Left colon (tissue), 2 donors: Measurements from ENCODE around the gene CAPZB. TPM values are rescaled to one million over a fixed set of nuclear protein-coding genes. Genes with fewer than 3 reads are reported as not detected.
A peak's percentile ranks its signal among the peaks of the same experiment; 100 is the strongest.

Experiments
- ATAC-seq: fragments of 200-7000 bp; cut with Tn5 transposase; one replicate; pipeline ENCODE4 v1.9.1; 2020; ENCODE audit warnings: mild to moderate bottlenecking, moderate library complexity
- DNase-seq, 2 donors: peaks; one replicate each; pipeline ENCODE4 v3.0.0-alpha.2; 2020
- intact Hi-C, 2 donors: fragments of 100-400 bp; cut with DNase I in 1 of 2; cut with micrococcal nuclease in 1 of 2; formaldehyde crosslinking; loops; one replicate each; pipeline versions ENCODE4 v1.11.2 to v1.14.0; 2022; cut with DNase I, micrococcal nuclease
- total RNA-seq, 2 donors: library from RNA; stranded (reverse); fragmentation: NEBNext Ultra II Directional; extraction: Animal tissue kit (Norgen Biotek cat#: 25700); gene quantifications; one replicate each; pipeline ENCODE4 v1.2.1, GENCODE V29; 2021
- donor health status: DM: no; HTN: no; CAD: no.
- donor health status: DM: yes; HTN: yes; CAD: no.

Gene CAPZB
- total RNA-seq, 2 donors from 2014 or later = 340 to 367 TPM

GRCh38 chr1:19421365-19421764 is 64.0 kb downstream of the CAPZB start:
- DNase-seq (no peak), ATAC-seq (no peak)
- intact Hi-C loops = no loop called here

- peak; percentile 52 for ATAC-seq
- intact Hi-C loops = no loop called here
These were observed 64.7 kb downstream of the CAPZB start for GRCh38 chr1:19420606-19421005.

DNA sequence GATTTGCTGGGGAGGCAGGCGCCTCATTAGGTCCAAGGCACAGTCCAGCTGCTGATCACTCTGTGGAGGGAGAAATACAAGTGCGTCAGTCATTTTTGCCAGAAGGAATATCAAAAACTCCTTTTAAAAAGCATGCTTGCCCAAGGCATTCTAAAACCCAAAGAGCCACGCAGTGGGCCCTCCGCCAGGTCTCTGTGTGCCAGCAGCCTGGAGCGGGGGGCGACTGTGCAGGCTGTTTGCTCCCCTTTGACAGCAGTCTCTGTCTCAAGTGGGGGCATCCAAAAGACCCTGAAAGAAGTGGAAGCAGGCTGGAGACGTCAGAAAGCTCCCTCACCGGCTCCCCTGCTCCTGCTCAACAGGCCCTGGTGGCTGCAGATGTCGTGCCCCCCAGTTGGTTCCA is 65.6 kb downstream of the CAPZB start:
- ATAC-seq (no peak), DNase-seq (no peak)
- intact Hi-C loops = no loop called here

More at GRCh38 chr1:19420606-19421005, 64.7 kb downstream of the CAPZB start:
- DNase-seq = no peak

GRCh38 chr1:19418503-19418971 is 66.8 kb downstream of the CAPZB start:
- ATAC-seq (no peak), DNase-seq (no peak)
- intact Hi-C loops = no loop called here

DNA sequence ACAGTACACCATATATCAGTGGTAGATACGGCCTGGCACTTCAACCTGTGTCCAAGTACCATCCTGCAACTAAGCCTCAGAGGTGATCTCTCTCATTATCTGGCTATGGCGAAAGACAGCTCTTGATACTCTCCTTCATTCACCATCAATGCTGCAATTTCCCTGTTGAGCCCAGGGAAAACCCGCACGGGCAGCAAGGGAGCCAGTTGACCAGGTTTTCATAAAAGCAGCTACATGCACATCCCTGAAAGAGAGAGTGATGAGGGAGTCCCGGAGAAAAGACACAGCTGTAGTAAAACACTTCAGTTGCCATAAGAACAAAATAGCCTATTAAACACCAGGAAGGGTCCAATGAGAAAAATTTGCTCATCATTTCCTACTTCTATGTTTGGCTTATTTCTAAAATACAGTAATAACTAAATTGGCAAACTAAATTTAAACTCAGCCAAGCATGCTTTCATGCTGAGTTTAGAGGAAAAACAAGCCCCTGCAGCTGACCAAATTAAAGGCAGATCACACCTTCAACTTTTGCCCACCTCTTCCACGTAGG is 68.3 kb downstream of the CAPZB start:
- ATAC-seq (no peak), DNase-seq (no peak)
- intact Hi-C loops = no loop called here

- intact Hi-C loops = no loop called here
- ATAC-seq = no peak
- DNase-seq = no peak
These were observed 69.2 kb downstream of the CAPZB start for GRCh38 chr1:19416145-19416544.

GRCh38 chr1:19414515-19415121 is 70.7 kb downstream of the CAPZB start:
- DNase-seq = peak in 1 of 2 donors; percentile 53
- ATAC-seq = no peak
- intact Hi-C loops = no loop called here

DNA sequence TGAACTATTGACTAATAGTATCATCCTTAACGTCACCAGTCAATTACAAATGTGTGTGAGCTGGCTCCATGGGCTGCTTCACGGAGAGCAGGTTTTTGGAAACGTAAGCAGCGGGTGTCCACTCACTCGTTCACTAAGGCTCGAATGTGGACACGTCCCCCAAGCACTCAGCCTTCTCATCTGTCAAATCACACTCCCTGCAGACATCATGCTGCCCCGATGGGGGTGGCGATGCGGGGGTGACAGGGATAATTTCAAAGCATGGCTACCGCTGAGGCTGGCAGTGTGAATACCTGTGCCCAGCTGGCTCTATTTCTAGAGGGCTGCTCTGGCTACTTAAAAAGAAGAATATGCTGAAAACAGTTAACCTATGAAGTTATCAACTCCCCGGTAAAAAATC is 71.3 kb downstream of the CAPZB start:
- DNase-seq (no peak), ATAC-seq (no peak)
- intact Hi-C loops = no loop called here

- no peak for DNase-seq
- intact Hi-C loops = no loop called here
- peak; percentile 81 for ATAC-seq
These were observed 72.7 kb downstream of the CAPZB start for GRCh38 chr1:19412654-19413053.

GRCh38 chr1:19411612-19412011 is 73.7 kb downstream of the CAPZB start:
- intact Hi-C loops = no loop called here
- ATAC-seq (peak; percentile 14), DNase-seq (no peak)

- ATAC-seq = no peak
- intact Hi-C loops = no loop called here
These were observed 74.9 kb downstream of the CAPZB start for GRCh38 chr1:19410393-19410792.

GRCh38 chr1:19409477-19410341 is 75.6 kb downstream of the CAPZB start:
- ATAC-seq = no peak
- DNase-seq = no peak
- intact Hi-C loops = no loop called here

More at GRCh38 chr1:19410393-19410792, 74.9 kb downstream of the CAPZB start:
- no peak for DNase-seq

DNA sequence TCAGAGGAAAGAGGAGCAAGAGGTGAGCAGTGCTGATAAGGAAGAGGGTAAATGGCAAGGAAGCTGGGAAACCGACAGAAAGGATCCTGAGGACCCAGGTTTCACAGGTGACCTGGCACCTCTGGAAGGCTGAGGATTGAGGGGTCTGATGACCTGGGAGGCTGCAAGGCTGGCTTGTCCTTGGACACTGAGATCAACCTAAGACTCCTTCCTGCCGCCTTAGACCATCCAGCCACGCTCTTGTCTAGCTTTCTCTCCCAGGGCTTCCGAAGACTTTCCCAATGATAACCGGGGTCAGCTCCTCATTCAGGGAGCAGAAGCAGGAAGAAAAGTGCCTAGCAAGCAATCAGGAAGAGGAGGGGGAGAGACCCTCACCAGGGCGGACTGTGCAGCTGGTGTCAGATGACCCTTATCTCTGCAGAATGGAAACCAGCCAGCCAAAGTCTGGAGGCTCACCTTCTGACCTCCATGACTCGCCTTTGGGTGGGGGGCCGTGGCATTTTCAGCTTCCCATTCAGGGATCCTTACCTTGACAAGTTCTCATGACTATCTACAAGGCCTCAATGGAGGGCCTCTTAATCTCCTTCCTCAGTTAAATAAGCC is 77.7 kb downstream of the CAPZB start:
- intact Hi-C loops = no loop called here
- DNase-seq = no peak
- ATAC-seq = no peak

GRCh38 chr1:19406680-19407079 is 78.7 kb downstream of the CAPZB start:
- DNase-seq (no peak), ATAC-seq (no peak)
- intact Hi-C loops = no loop called here

DNA sequence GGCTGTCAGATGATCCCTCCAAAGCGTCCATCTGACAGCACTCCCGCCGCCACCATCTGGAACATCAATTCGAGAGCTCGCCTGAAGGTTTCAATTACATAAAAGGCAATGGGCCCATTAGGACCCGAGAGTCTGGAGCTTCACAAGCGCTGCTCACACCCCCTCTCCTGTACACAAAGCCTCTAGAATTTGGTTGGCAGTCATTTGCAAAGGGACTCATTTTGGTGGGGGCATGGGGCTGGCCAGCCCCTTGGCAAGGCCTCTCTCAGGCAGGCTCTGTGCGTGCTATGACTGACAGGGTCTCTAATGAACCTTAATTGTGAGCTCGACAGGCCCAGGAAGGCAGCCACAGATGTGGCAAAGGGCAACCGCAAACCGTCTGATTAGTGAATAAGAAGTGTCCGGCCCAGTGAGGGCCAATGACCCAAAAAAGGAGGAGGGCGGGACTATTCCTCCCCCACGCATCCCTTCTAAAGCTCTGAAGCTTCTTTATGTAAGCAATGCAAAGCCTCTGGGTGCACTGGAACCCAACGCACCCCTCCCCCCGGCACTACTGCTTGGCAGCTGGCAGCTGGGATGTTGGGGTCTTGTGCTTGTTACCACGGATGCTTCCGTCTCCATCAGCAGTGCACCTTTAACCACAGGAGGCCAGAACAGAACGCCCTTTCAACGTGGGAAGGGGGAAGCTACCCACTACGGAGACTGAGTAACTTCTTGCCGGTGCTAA is 79.4 kb downstream of the CAPZB start:
- DNase-seq (no peak), ATAC-seq (no peak)
- intact Hi-C loops = no loop called here

- intact Hi-C loops = no loop called here
- ATAC-seq (no peak), DNase-seq (no peak)
These were observed 80.1 kb downstream of the CAPZB start for GRCh38 chr1:19405195-19405760.

DNA sequence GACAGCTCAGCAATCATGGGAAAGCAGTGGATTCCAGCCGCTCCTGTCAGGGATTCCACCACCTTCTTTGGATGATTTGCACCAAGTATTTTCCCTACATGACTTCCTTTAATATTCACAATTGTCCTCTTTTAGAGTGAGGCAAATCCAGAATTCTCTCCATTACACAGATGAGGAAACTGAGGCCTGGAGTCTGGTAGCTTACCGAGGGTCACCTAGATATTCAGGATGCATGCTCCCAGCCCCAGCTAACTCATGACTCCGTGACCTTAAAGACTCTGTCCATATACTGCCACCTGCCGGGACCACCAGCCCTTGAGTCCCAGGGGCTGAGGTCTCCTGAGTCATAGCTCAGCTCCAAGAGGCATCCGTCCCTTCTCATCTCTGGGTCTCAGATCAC is 80.6 kb downstream of the CAPZB start:
- intact Hi-C loops = no loop called here
- ATAC-seq (no peak), DNase-seq (no peak)

DNA sequence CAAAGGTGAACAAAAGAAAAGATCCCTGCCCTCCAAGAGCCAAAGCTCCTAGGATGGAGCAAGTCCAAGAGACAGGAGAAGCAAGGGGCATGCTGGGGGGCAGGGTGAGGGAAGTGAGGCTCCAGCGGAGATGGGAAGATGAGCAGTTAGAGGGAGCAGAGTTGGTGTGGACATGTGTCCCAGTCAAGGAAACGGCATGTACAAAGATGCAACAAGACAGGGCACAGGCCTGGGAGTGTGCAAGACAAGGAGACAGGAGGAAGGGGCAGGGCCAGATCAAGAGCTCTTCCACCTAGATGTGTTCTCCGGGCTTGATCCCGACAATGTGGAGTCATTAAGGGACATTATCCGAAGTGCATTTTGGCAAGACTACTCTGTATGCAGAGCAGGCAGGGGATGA is 82.1 kb downstream of the CAPZB start:
- intact Hi-C loops = no loop called here
- no peak for DNase-seq
- ATAC-seq = no peak
